ENCODE measurements around the gene UBIAD1. TPM values are rescaled to one million over a fixed set of nuclear protein-coding genes. Genes with fewer than 3 reads are reported as not detected.
"Not testable (repeated sequence)": the region's sequence is repeated elsewhere in the genome, so short reads cannot be mapped to it uniquely, and the experiment has no call there.

UBIAD1 gene
- total RNA-seq, 1 donor from 2014 or later, result 22.7 TPM

- Mint-ChIP-seq H3K27me3 (ENCODE audit: low read depth) (no peaks in the 10 kb centered on the region), H3K36me3 (ENCODE audit: low read depth) (peaks cover 24% of the 10 kb centered on the region), H3K4me3 (ENCODE audit: low read depth) (peak within 1 kb of the TSS; percentile 93), H3K4me1 (ENCODE audit: low read depth) (peaks cover 11% of the 10 kb centered on the region), H3K9me3 (no peaks in the 10 kb centered on the region), H3K27ac (peak within 1 kb of the TSS; percentile 85)
- DNase-seq (ENCODE audit: low spot score), result peak; percentile 98
- intact Hi-C loops (cut with micrococcal nuclease), result loop anchor here (1.0 to 5.0 kb wide), 3 partner anchors 11 to 250 kb away; partner anchors contain the start of genes SRM, TARDBP and UBIAD1
Measured at GRCh38 chr1:11262171-11263049, 10.6 kb upstream of the UBIAD1 start, which contains the start of gene MTOR. Gene MTOR (minus strand): TSS chr1:11262551. CDS start chr1:11259409, 3,142 bp downstream.

GRCh38 chr1:11266268-11267074, 6.5 kb upstream of the UBIAD1 start:
- Mint-ChIP-seq H3K9me3 (no peaks in the 10 kb centered on the region), H3K4me1 (ENCODE audit: low read depth) (peaks cover 8% of the 10 kb centered on the region), H3K36me3 (ENCODE audit: low read depth) (peaks cover 3% of the 10 kb centered on the region), H3K4me3 (ENCODE audit: low read depth) (no peak overlapping the region), H3K27ac (no peak overlapping the region), H3K27me3 (ENCODE audit: low read depth) (no peaks in the 10 kb centered on the region)
- intact Hi-C loops (cut with micrococcal nuclease), result no loop called here
- no peak for DNase-seq (ENCODE audit: low spot score)

DNA sequence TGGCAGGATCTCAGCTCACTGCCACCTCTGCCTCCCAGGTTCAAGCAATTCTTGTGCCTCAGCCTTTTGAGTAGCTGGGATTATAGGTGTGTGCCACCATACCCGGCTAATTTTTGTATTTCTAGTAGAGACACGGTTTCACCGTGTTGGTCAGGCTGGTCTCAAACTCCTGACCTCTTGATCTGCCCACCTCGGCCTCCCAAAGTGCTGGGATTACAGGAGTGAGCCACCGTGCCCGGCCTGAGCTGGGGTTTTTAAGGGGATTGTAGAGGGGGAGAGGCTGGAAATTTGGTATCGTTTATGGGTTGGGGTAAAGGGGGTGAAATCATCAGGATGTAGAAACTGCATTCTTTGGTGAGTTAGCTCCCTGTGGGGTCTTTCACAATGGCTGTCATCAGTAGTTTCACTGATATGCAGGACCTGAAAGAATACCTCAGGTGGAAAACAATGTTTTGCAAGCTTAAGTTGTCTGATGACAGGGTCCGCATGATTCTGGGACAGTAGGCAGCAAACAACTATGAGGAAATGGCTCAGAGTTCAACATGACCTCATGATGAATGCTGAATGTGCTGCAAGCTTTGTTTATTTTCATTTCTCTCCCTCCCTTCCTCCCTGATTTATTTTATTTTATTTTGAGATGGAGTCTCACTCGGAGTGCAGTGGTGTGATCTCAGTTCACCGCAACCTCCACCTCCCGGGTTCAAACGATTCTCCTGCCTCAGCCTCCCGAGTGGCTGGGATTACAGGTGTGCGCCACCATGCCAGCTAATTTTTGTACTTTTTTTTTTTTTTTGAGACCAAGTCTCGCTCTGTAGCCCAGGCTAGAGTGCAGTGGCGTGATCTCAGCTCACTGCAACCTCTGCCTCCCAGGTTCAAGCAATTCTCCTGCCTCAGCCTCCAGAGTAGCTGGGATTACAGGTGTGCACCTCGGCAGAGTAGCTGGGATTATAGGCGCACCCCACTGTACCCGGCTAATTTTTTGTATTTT, 5.4 kb upstream of the UBIAD1 start:
- H3K4me3 Mint-ChIP-seq (ENCODE audit: low read depth); H3K9me3 Mint-ChIP-seq; DNase-seq (ENCODE audit: low spot score); H3K4me1 Mint-ChIP-seq (ENCODE audit: low read depth); H3K27me3 Mint-ChIP-seq (ENCODE audit: low read depth); H3K27ac Mint-ChIP-seq; H3K36me3 Mint-ChIP-seq (ENCODE audit: low read depth); intact Hi-C loops (cut with micrococcal nuclease): not testable (repeated sequence)

DNA sequence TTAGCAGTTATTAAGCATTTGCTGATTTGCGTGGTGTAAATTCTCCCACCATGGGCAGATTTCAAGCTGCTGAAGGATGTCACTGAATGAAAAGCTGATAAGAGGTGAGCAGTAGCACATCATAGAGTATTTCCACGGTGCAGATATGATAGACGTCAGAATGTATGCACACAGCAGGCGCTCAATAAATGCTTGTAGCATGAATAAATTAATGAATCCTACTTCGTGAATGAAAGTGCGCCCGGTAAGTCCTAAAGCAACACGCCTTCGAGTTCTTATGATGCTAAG, 510 bp upstream of the UBIAD1 start:
- intact Hi-C loops (cut with micrococcal nuclease), result loop anchor here (5.0 to 10.0 kb wide), 2 partner anchors 535 to 662 kb away; partner anchors contain the start of genes CLCN6, MTHFR and PLOD1
- H3K4me1 Mint-ChIP-seq (ENCODE audit: low read depth), result peaks cover 22% of the 10 kb centered on the region
- H3K27me3 Mint-ChIP-seq (ENCODE audit: low read depth), result no peaks in the 10 kb centered on the region
- H3K27ac Mint-ChIP-seq, result no peak overlapping the region
- no peaks in the 10 kb centered on the region for H3K9me3 Mint-ChIP-seq
- no peak for DNase-seq (ENCODE audit: low spot score)
- peak overlapping the region; percentile 62 for H3K4me3 Mint-ChIP-seq (ENCODE audit: low read depth)
- H3K36me3 Mint-ChIP-seq (ENCODE audit: low read depth), result peaks cover 25% of the 10 kb centered on the region

- intact Hi-C loops (cut with micrococcal nuclease), result loop anchor here (1.0 to 10.0 kb wide), 3 partner anchors 11 to 661 kb away; partner anchors contain the start of genes CLCN6, MTHFR, MTOR and PLOD1
- Mint-ChIP-seq H3K4me3 (ENCODE audit: low read depth) (peak overlapping the region; percentile 97), H3K9me3 (no peaks in the 10 kb centered on the region), H3K36me3 (ENCODE audit: low read depth) (peaks cover 37% of the 10 kb centered on the region), H3K4me1 (ENCODE audit: low read depth) (peaks cover 26% of the 10 kb centered on the region), H3K27me3 (ENCODE audit: low read depth) (no peaks in the 10 kb centered on the region), H3K27ac (peak overlapping the region; percentile 92)
- DNase-seq (ENCODE audit: low spot score), result no peak
Measured at GRCh38 chr1:11273595-11274234, 717 bp downstream of the UBIAD1 start.

DNA sequence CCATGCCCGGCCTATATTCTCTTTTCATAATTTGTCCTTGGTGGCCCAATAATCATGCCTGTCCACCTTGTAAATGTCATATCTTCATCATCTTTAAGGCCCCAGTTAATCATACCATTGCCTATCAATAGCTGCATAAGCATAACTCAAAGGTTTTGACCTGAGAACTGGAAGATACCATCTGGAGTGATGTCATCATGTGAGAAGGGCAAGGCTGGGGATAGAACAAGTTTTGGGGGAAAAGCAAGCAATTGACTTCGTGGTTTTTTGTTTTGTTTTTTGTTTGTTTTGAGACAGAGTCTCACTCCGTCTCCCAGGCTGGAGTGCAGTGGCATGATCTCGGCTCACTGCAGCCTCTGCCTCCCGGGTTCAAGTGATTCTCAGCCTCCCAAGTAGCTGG, 6.2 kb downstream of the UBIAD1 start:
- intact Hi-C loops (cut with micrococcal nuclease), result loop anchor here (10.0 kb wide), 1 partner anchor 656 kb away; the partner anchor contains the start of gene PLOD1
- H3K27ac Mint-ChIP-seq, result no peak overlapping the region
- no peak for DNase-seq (ENCODE audit: low spot score)
- H3K27me3 Mint-ChIP-seq (ENCODE audit: low read depth), result no peaks in the 10 kb centered on the region
- peaks cover 81% of the 10 kb centered on the region for H3K36me3 Mint-ChIP-seq (ENCODE audit: low read depth)
- peaks cover 60% of the 10 kb centered on the region for H3K4me1 Mint-ChIP-seq (ENCODE audit: low read depth)
- H3K9me3 Mint-ChIP-seq, result peaks cover 3% of the 10 kb centered on the region
- H3K4me3 Mint-ChIP-seq (ENCODE audit: low read depth), result no peak overlapping the region

GRCh38 chr1:11279630-11280029, 6.6 kb downstream of the UBIAD1 start:
- Mint-ChIP-seq H3K4me3 (ENCODE audit: low read depth) (no peak overlapping the region), H3K4me1 (ENCODE audit: low read depth) (peaks cover 64% of the 10 kb centered on the region), H3K9me3 (peaks cover 3% of the 10 kb centered on the region), H3K27me3 (ENCODE audit: low read depth) (no peaks in the 10 kb centered on the region), H3K36me3 (ENCODE audit: low read depth) (peaks cover 83% of the 10 kb centered on the region), H3K27ac (peak overlapping the region; percentile 7)
- DNase-seq (ENCODE audit: low spot score), result no peak
- intact Hi-C loops (cut with micrococcal nuclease), result loop anchor here (10.0 kb wide), 1 partner anchor 655 kb away; the partner anchor contains the start of gene PLOD1

DNA sequence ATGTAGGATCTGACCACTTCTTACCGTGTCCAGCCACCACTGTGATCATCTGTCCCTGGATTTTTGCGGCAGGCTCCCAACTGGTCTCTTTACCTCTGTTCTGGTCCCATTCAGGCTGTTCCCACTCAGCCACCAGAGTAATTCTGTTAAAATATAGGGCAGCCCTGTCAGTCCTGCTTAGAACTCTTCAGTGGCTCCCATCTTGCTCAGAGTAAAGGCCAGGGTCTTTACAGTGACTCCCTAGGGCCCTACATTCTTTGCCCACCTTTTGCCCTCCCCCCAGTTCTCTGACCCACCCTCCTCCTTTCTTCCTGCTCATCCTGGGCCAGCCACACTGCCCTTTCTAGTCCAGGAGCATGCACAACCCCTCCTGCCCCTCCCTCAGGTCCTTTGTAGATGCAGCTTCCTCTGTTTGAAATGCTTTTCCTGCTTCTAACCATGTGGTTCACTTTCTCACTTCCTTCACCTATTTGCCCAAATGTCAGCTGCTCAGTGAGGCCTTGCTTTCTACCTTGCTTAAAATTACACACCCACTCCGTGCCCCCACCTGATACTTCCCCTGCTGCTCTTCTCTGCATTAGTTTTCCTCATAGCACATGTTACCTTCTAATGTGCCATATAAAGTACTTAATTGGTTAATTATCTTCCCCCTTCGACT, 7.8 kb downstream of the UBIAD1 start:
- intact Hi-C loops (cut with micrococcal nuclease), result no loop called here
- DNase-seq (ENCODE audit: low spot score), result no peak

DNA sequence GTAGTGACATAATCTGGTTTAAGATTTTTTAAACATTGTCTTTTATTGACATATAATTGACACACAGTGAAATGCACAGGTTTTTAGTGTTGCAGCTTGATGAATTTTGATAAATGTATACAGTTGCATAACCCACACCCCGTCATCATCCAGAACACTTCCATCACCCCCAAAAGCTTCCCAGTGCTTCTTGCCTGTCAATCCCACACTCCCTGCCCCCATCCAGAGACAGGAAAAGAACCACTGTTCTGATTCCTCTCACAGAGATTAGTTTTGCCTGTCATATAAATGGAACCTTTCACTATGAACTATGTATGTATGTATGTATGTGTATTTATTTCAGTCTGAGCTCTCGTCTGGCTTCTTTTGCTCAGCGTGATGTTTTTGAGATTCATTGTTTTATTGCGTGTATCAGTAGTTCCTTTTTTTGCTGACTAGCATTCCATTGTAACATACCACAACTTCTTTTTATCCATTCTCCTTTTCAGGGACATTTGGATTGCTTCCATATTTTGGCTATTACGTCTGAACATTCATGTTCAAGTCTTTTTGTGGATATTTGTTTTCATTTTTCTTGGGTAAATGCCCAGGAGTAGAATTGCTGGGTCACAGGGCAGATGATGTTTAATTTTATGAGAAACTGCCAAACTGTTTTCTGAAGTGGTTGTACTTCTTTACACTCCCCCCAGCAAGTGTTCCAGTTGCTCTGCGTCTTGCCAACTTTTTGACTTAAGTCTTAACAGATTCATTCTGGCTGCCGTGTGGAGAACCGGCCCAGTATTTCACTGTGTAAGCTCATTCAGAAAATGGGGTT, 8.7 kb downstream of the UBIAD1 start:
- Mint-ChIP-seq H3K4me3 (ENCODE audit: low read depth) (peak overlapping the region; percentile 43), H3K36me3 (ENCODE audit: low read depth) (peaks cover 85% of the 10 kb centered on the region)
- intact Hi-C loops (cut with micrococcal nuclease), result no loop called here

More for the DNA sequence above, 7.8 kb downstream of the UBIAD1 start:
- peak overlapping the region; percentile 76 for H3K27ac Mint-ChIP-seq
- H3K27me3 Mint-ChIP-seq (ENCODE audit: low read depth), result no peaks in the 10 kb centered on the region
- H3K36me3 Mint-ChIP-seq (ENCODE audit: low read depth), result peaks cover 85% of the 10 kb centered on the region
- H3K9me3 Mint-ChIP-seq, result peaks cover 3% of the 10 kb centered on the region
- peak overlapping the region; percentile 43 for H3K4me3 Mint-ChIP-seq (ENCODE audit: low read depth)
- peaks cover 66% of the 10 kb centered on the region for H3K4me1 Mint-ChIP-seq (ENCODE audit: low read depth)

GRCh38 chr1:11283151-11283550, 10.2 kb downstream of the UBIAD1 start:
- Mint-ChIP-seq H3K9me3 (peaks cover 3% of the 10 kb centered on the region), H3K36me3 (ENCODE audit: low read depth) (peaks cover 82% of the 10 kb centered on the region), H3K4me3 (ENCODE audit: low read depth) (no peak overlapping the region), H3K27ac (no peak overlapping the region), H3K27me3 (ENCODE audit: low read depth) (no peaks in the 10 kb centered on the region), H3K4me1 (ENCODE audit: low read depth) (peaks cover 63% of the 10 kb centered on the region)
- no peak for DNase-seq (ENCODE audit: low spot score)
- intact Hi-C loops (cut with micrococcal nuclease), result no loop called here

More for the DNA sequence above, 8.7 kb downstream of the UBIAD1 start:
- H3K9me3 Mint-ChIP-seq, result peaks cover 3% of the 10 kb centered on the region
- no peak for DNase-seq (ENCODE audit: low spot score)
- no peaks in the 10 kb centered on the region for H3K27me3 Mint-ChIP-seq (ENCODE audit: low read depth)
- peaks cover 64% of the 10 kb centered on the region for H3K4me1 Mint-ChIP-seq (ENCODE audit: low read depth)
- peak overlapping the region; percentile 76 for H3K27ac Mint-ChIP-seq
